Uterus (tissue), 4 donors: ENCODE data around the gene DCBLD2. TPM values are rescaled to one million over a fixed set of nuclear protein-coding genes. Genes with fewer than 3 reads are reported as not detected.

Experiments
- DNase-seq, 2 donors: peaks; one replicate each; pipeline ENCODE4 v3.0.0-alpha.2; 2019 to 2020
- H3K27ac ChIP-seq, 2 donors: fragments of 200-600 bp; sonication (generic); 1 replicate in 1 of 2; 2 replicates in 1 of 2; pipeline ENCODE4 v1.5.1; 2016 to 2018
- H3K27me3 ChIP-seq, 2 donors: fragments of 200-600 bp; sonication (generic); one replicate each; pipeline ENCODE4 v1.5.1; 2018 to 2019; ENCODE audit warnings: control low read depth in 1 of 2
- H3K36me3 ChIP-seq, 2 donors: fragments of 200-600 bp; sonication (generic); one replicate each; pipeline ENCODE4 v1.5.1; 2019; ENCODE audit warnings: control low read depth in 1 of 2
- H3K4me1 ChIP-seq, 2 donors: fragments of 200-600 bp; sonication (generic); one replicate each; pipeline ENCODE4 v1.5.1; 2018 to 2019; ENCODE audit warnings: control low read depth in 1 of 2
- H3K4me3 ChIP-seq, 2 donors: fragments of 200-600 bp; sonication (generic); 1 replicate in 1 of 2; 2 replicates in 1 of 2; pipeline ENCODE4 v1.5.1; 2018 to 2019; ENCODE audit warnings: mild to moderate bottlenecking in 1 of 2
- H3K9me3 ChIP-seq, 2 donors: fragments of 200-600 bp; sonication (generic); one replicate each; pipeline ENCODE4 v1.5.1; 2019; ENCODE audit warnings: control low read depth in 1 of 2
- CTCF ChIP-seq, 4 experiments: fragments of 200-600 bp in 2 of 4; fragments of 450-650 bp in 2 of 4; sonication (generic) in 2 of 4; IDR thresholded peaks; one replicate each; pipeline ENCODE4 v1.5.1; 2016 to 2019; ENCODE audit warnings: antibody characterized with exemption in 4 of 4, mild to moderate bottlenecking in 2 of 4, moderate library complexity in 1 of 4
- POLR2A ChIP-seq, 2 donors: fragments of 450-650 bp; IDR thresholded peaks; one replicate each; pipeline ENCODE4 v1.6.1; 2016; ENCODE audit warnings: antibody characterized with exemption in 2 of 2, mild to moderate bottlenecking in 1 of 2, moderate library complexity in 1 of 2
- intact Hi-C: fragments of 100-400 bp; cut with DNase I; formaldehyde crosslinking; loops from one replicate; pipeline ENCODE4 v1.15.1; 2023; ENCODE audit warnings: low total_unique reads
- total RNA-seq, 4 donors: library from RNA; depleted of rRNA in 3 of 4; stranded (reverse); fragments of >200 nt in 3 of 4; gene quantifications; one replicate each; pipeline versions ENCODE4 v1.1.0 to v1.2.4, GENCODE V29; 2014 to 2023
- donor health status: DM: yes; HTN: yes; CAD: no.

Gene DCBLD2
- total RNA-seq, 4 donors from 2014 or later, result 27.4 to 60.1 (median 40.9) TPM

GRCh38 chr3:98764472-98764884 lies 137.0 kb downstream of the DCBLD2 start:
- DNase-seq, result no peak
- no peaks in the 10 kb centered on the region for H3K27me3 ChIP-seq
- no peaks in the 10 kb centered on the region for H3K9me3 ChIP-seq
- TF ChIP-seq POLR2A (IDR thresholded peaks at IDR 0.05) (no peak), CTCF (IDR thresholded peaks at IDR 0.05) (no peak)
- no peak overlapping the region for H3K27ac ChIP-seq
- intact Hi-C loops, result no loop called here
- H3K36me3 ChIP-seq, result no peaks in the 10 kb centered on the region
- no peaks in the 10 kb centered on the region for H3K4me1 ChIP-seq
- H3K4me3 ChIP-seq, result no peak overlapping the region

- no peaks in the 10 kb centered on the region for H3K27me3 ChIP-seq
- H3K4me1 ChIP-seq, result no peaks in the 10 kb centered on the region
- H3K4me3 ChIP-seq, result no peak overlapping the region
- H3K27ac ChIP-seq, result no peak overlapping the region
- H3K9me3 ChIP-seq, result no peaks in the 10 kb centered on the region
- no peak for TF ChIP-seq POLR2A (IDR thresholded peaks at IDR 0.05)
- no peak for TF ChIP-seq CTCF (IDR thresholded peaks at IDR 0.05)
- intact Hi-C loops, result no loop called here
- H3K36me3 ChIP-seq, result no peaks in the 10 kb centered on the region
- DNase-seq, result no peak
Measured at GRCh38 chr3:98763819-98764418, 137.6 kb downstream of the DCBLD2 start.

- Histone ChIP-seq H3K27me3 (no peaks in the 10 kb centered on the region), H3K4me3 (no peak within 1 kb of the TSS), H3K27ac (peak within 1 kb of the TSS in 1 of 2 donors; percentile 8), H3K4me1 (no peaks in the 10 kb centered on the region), H3K9me3 (no peaks in the 10 kb centered on the region), H3K36me3 (no peaks in the 10 kb centered on the region)
- peak; percentile 24 to 43 for DNase-seq
- TF ChIP-seq CTCF (IDR thresholded peaks at IDR 0.05), result no peak
- no peak for TF ChIP-seq POLR2A (IDR thresholded peaks at IDR 0.05)
- intact Hi-C loops, result no loop called here
Measured at GRCh38 chr3:98763076-98763475, 138.4 kb downstream of the DCBLD2 start, which contains the start of gene ST3GAL6. Gene ST3GAL6 (plus strand): TSS chr3:98763340. CDS start chr3:98768441, 5,101 bp downstream.

GRCh38 chr3:98761643-98762229 lies 139.8 kb downstream of the DCBLD2 start:
- Histone ChIP-seq H3K4me3 (no peak overlapping the region), H3K27ac (no peak overlapping the region), H3K4me1 (no peaks in the 10 kb centered on the region), H3K27me3 (no peaks in the 10 kb centered on the region), H3K36me3 (no peaks in the 10 kb centered on the region), H3K9me3 (no peaks in the 10 kb centered on the region)
- intact Hi-C loops, result no loop called here
- TF ChIP-seq POLR2A (IDR thresholded peaks at IDR 0.05), result no peak
- TF ChIP-seq CTCF (IDR thresholded peaks at IDR 0.05), result no peak
- no peak for DNase-seq

GRCh38 chr3:98759629-98760028 lies 141.9 kb downstream of the DCBLD2 start:
- H3K27ac ChIP-seq, result no peak overlapping the region
- TF ChIP-seq CTCF (IDR thresholded peaks at IDR 0.05), result no peak
- TF ChIP-seq POLR2A (IDR thresholded peaks at IDR 0.05), result no peak
- no peak overlapping the region for H3K4me3 ChIP-seq
- no peaks in the 10 kb centered on the region for H3K9me3 ChIP-seq
- intact Hi-C loops, result no loop called here
- no peaks in the 10 kb centered on the region for H3K36me3 ChIP-seq
- H3K27me3 ChIP-seq, result no peaks in the 10 kb centered on the region
- no peak for DNase-seq
- no peaks in the 10 kb centered on the region for H3K4me1 ChIP-seq
